Stimulated activated CD4-positive, alpha-beta T cell treated with anti-CD3 and anti-CD28 coated beads, Interleukin-15, amount 100 ng/mL, for 48 hours (primary cell): Measurements from ENCODE around the gene GALNT10.

ENCODE experiments used
- DNase-seq, 2 donors: peaks; one replicate each; pipeline ENCODE4 v3.0.0-alpha.2; 2020; ENCODE audit warnings: low read depth in 2 of 2

GALNT10 gene

GRCh38 chr5:154236536-154237375, 46.2 kb downstream of the GALNT10 start:
- no peak for DNase-seq

GRCh38 chr5:154237376-154237743, 46.8 kb downstream of the GALNT10 start:
- DNase-seq: no peak

- DNase-seq: no peak
Measured at GRCh38 chr5:154237946-154238345, 47.4 kb downstream of the GALNT10 start.

DNA sequence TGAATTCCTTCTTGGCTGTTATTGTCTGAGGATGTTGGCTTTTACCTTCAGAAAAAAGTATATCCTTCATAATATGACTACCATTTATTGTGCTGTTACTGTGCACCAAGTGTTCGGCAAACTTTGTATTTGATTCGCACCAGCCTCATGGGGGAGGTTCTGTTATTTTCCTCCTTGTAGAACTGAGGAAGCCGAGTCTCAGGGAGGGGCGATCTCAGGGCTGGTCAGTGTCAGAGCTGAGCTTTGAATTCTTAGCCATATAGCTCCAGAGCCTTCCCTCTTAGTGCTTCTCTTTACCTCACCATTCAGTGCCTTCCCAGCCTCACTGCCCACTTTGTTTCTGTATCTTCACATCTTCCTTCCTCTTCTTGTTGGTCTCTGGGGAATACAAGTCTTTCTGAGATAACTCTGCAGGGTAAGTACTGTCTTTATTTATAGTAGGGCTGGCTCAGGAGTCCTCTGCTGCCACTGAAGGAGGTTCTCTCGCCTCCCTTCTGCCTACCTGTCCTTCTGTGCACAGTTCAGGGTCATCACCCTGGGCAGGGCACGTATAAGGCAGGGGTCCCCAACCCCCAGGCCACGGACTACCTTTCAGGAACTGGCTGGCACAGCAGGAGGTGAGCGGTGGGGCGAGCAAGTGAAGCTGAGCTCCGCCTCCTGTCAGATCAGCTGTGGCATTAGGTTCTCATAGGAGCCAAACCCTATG, 48.4 kb downstream of the GALNT10 start:
- no peak for DNase-seq

DNA sequence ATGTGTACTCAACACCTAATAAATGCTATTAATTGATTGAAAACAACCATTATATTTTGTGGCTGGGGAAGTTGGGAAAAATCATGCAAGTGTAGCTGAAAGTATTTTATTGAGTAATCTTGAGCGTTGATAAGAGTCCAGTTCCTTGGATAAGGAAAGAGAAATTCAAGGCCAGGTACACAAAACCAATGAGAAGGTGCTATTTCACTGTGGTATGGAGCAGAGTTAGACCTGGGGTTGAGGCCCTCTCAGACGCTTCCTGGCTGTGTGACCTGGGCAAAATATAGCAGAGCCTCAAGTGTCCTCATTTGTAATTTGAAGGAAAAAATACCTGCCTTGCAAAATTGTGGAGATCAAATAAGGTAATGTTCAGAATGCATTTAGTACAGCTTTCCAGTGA, 50.1 kb downstream of the GALNT10 start:
- no peak for DNase-seq

- DNase-seq: no peak
Measured at GRCh38 chr5:154241021-154241420, 50.5 kb downstream of the GALNT10 start.

- DNase-seq: no peak
Measured at GRCh38 chr5:154242442-154242841, 51.9 kb downstream of the GALNT10 start.

DNA sequence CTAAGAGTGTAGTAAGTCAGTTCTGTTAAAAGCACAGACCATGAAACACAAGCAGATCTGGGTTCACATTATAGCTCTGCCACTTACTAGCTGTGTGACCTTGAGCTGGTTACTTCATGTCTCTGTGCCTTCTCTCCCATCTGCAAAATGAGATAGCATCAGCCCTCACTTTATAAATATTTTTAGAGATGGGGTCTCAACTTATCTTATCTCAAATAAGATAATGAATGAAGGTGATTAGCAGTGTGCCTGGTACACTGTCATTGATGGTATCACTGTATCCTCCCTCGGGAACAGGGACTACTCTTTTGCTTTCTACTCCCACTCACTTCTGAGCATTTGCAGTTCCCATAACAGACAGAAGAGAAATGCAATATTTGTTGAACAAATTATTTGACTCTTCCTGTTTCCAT, 52.4 kb downstream of the GALNT10 start:
- no peak for DNase-seq

DNA sequence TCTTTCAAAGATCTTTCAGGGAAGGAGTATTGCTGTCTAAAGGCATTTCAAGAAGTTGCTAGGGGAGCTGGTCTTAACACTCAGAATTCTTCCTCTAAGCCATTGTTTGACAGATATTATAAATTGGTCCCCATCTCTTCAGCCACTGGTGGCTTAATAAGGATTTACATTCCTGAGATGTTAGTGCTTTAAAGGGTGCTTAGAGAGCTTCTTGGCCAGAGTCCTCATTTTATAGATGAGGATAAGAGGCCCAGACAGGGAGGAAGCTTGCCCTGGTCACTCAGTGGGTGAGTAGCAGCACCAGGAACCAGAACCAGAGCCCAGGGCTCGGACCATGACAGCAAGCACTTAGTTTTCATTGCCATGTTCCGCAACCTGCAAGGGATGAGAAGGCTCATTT, 53.2 kb downstream of the GALNT10 start:
- DNase-seq: no peak

- DNase-seq: no peak
Measured at GRCh38 chr5:154244476-154244875, 53.9 kb downstream of the GALNT10 start.

- DNase-seq: no peak
Measured at GRCh38 chr5:154248691-154249090, 58.2 kb downstream of the GALNT10 start.

GRCh38 chr5:154249826-154250225, 59.3 kb downstream of the GALNT10 start:
- DNase-seq: no peak

DNA sequence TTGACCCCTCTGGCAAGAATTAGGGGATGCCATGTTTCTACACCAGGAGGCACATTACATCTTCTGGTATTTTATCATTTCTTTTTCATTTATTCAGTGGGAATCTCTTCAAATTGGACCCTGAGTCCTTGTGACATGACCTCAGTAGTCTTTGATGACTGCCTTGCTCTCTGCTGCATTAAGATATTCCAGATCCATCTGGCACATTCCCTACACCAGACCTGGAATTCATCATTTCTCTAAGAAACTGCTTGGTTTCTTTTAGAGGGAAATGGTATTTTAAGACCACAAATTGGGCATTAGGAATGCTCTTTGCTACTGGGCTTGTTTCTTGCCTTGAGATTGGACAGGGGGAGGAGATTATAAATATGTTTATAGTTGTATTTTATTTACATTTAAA, 61.0 kb downstream of the GALNT10 start:
- no peak for DNase-seq

DNA sequence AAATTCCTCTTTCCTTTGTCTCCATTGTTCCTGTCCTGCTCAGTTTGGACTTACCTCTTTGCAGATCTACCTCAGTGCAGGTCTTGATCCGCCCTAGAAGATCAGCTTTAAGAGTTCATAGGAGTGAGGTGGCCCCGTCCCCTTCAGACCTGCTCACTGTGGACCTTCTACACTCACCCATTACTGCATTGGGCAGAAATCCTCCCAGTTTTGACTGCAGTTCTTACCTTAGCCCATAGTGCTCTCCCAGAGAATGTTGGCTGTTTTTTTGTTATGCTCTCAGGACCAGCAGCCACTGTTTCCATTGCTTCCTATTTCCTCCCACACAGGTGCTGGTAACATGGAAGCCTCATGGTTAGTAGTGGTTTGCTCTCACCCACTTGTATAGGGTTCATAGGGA, 63.3 kb downstream of the GALNT10 start:
- no peak for DNase-seq

DNA sequence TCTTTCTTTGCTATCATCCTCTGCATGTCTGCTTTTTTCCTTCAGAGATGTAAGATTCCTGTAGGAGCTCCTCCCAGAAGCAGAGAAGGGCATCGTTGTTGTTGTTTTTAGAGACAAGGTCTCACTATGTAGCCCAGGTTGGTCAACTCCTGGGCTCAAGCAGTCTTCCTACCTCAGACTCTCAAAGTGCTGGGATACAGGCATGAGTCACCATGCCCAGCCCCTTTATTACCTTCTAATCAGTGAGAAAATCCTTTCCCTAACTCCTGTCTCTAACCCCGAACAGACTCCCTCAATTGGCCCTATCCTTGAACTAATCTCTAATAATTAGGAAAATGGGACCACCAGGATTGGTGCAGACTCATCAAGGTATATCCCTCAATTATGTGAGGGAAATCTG, 64.4 kb downstream of the GALNT10 start:
- DNase-seq: no peak

DNA sequence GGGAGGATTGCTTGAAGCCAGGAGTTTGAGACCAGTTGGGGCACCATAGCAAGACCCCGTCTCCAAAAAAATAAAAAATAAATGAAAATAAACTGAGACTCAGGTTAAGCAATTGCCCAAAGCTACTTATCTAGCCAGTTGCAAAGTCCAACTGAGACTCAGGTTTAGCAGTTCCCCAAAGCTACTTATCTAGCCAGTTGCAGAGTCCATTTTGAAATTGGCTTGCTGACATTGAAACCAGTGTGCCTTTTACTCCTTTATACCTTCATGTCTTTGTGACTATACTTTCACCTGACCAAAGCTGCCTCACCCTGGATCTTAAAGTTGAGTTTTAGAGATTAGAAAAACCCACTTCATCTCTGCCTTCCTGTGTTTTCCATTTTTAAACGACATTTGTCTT, 66.5 kb downstream of the GALNT10 start:
- DNase-seq: no peak

- DNase-seq: no peak
Measured at GRCh38 chr5:154258531-154259217, 68.1 kb downstream of the GALNT10 start.

DNA sequence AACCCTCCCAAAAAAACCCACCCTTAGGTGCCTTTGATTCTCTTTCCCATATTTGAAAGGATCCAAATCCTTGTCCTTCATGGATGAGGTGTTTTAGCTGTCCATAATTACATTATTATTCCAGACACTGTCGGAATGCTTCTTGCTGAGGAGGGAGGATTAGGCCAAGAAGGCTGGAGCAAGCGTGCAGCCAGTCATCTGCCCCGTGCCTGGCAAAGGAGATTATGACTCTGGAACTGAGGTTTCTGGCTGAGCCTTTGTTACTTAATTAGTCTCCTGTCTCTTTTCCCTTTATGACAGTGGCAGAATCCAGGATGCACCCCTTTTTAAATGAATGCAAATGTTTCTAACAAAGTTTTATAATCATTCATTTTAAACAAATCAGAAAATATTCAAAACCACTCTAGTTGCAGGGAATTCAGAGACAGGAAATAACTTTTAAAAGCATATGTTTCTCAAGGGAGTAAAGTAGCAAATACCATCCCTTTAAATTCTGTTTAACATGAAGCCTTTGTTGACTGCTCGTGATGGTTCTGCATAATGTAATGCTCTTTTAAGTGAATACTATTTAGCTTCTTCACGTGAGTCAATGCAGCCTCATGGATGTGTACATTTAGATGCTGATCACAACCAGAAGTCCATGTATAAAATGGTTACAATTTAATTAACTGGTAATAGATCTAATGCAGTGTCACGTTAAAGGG, 69.8 kb downstream of the GALNT10 start:
- no peak for DNase-seq

DNA sequence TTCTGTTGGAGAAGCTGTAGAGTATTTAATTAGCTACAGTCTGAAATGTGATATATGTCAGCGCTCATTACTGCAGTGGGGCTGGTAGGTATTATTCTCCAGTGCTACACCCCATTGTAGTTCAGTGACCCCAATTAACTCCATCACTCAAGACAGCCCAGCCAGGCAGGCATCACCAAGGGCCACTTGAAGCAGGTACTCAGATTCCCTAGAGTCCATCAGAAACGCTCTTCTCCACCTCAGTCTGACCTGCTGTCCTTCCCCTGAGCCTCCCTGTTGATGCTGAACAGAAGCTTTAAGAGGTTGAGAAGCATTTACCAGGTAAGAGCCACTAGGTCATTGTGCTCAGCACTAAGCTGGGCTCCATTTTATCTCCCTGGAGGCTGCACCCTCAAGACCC, 71.8 kb downstream of the GALNT10 start:
- DNase-seq: no peak

DNA sequence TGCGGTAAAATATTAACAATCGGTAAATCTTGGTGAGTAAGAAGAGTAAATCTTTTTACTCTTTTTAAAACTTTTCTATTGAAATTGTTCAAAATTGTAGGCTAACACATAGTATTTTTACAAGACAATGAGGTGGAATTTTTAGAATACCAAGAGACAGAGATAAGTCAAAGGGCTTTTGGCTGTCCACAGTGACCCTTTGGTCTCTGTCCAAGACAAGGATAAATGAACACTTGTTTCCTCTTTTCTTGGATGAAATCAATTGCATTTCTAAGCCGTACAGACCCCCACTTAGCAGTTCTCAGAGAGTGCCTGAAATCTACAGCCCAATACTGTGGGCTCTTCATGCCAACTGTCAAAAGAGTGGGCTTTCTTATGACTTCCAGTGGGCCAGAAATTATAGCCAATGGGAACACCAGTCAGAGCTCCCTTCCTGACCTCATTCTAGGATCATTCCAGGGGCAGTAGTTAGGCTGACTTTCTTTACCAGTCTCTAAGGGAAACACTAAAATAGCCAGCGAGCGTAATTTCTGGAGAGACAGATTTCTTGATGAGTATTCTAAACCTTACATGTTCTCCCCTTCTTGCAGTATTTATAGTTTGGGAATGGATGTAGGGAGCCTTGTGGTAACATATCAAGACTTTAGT, 74.1 kb downstream of the GALNT10 start:
- no peak for DNase-seq

GRCh38 chr5:154265197-154265773, 74.8 kb downstream of the GALNT10 start:
- no peak for DNase-seq
